Subcutaneous abdominal adipose tissue (tissue), 5 donors: ENCODE measurements around the gene MKNK2.

ENCODE experiments used
- H3K27ac ChIP-seq: one replicate; pipeline ENCODE4 v1.7.0; 2013; ENCODE audit warnings: low read depth, mild to moderate bottlenecking, inconsistent platforms, low read length, moderate library complexity
- H3K27me3 ChIP-seq, 5 donors: one replicate each; pipeline ENCODE4 v1.7.0; 2013; ENCODE audit warnings: low read length in 5 of 5, inconsistent platforms in 1 of 5; ENCODE audit not compliant: control insufficient read depth in 5 of 5, insufficient read depth in 4 of 5
- H3K36me3 ChIP-seq, 5 donors: one replicate each; pipeline ENCODE4 v1.7.0; 2013; ENCODE audit warnings: low read length in 5 of 5; ENCODE audit not compliant: control insufficient read depth in 5 of 5, insufficient read depth in 5 of 5
- H3K4me1 ChIP-seq, 5 donors: one replicate each; pipeline ENCODE4 v1.7.0; 2013; ENCODE audit warnings: low read length in 5 of 5, mild to moderate bottlenecking in 3 of 5, moderate library complexity in 1 of 5; ENCODE audit not compliant: control insufficient read depth in 5 of 5, insufficient read depth in 5 of 5
- H3K4me3 ChIP-seq, 5 donors: one replicate each; pipeline ENCODE4 v1.7.0; 2013; ENCODE audit warnings: low read length in 5 of 5, low read depth in 1 of 5
- H3K9ac ChIP-seq, 5 donors: one replicate each; pipeline ENCODE4 v1.7.0; 2013; ENCODE audit warnings: low read length in 5 of 5, mild to moderate bottlenecking in 4 of 5, moderate library complexity in 3 of 5
- H3K9me3 ChIP-seq, 5 donors: one replicate each; pipeline ENCODE4 v1.7.0; 2013; ENCODE audit warnings: low read length in 5 of 5; ENCODE audit not compliant: control insufficient read depth in 5 of 5
- donor health status: healthy.
- donor health status: healthy.
- donor health status: healthy.
- donor health status: healthy.
- donor health status: healthy.

The MKNK2 gene

DNA sequence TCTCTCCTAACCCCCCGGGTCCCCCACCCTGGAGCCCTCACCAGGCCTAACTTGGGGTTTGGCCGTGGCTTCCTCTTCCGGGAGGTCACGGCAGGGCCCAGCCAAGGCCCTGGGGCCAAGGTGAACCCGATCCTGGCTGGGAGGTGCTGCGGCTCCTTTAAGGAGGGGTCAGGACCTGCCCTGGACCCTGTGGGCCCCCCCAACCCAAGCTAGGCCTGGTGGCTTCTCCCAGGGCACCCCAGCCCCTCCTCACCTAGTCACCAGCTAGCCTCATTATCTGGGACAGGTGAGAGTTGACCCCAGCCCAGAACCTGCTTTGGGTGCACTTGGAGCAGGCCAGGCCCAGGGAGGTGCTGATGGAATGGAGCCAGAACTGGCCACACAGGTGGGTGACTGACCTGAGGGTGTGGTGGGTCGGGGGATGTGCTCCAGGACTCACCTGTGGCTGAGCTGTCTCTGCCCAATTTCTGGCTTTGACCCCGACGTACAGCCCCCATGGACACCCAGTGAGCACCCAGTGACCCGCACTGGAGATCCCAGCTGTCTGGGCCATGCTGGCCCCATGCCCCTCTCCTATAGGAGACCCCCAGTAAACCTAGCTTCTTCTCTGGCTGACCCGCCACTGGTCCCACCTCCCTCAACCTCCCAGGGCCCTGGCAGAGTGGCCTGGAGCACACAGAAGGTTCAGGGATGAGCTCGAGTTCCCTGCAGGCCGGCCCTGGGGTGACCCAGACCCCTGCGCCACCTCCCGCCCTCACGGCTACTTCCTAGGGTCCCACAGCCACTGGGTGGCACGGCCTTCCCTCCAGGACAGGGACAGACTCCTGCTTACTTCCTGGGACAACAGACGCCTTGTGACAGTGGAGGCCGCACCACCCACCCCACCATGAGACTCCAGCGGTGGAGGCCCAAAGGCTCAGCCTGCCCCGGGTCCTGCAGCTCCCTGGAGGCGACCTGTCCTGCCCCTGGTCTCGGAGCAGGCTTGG is 6.7 kb upstream of the MKNK2 start:
- Histone ChIP-seq H3K4me3 (no peak overlapping the region), H3K27ac (peak overlapping the region; percentile 99), H3K9me3 (no peaks in the 10 kb centered on the region), H3K4me1 (peaks cover 18 to 68% (median 62%) of the 10 kb centered on the region in 5 donors), H3K9ac (no peak overlapping the region), H3K36me3 (no peaks in the 10 kb centered on the region), H3K27me3 (no peaks in the 10 kb centered on the region)

- Histone ChIP-seq H3K27me3 (no peaks in the 10 kb centered on the region), H3K4me1 (peaks cover 19 to 69% (median 62%) of the 10 kb centered on the region in 5 donors), H3K9me3 (no peaks in the 10 kb centered on the region), H3K4me3 (no peak overlapping the region), H3K36me3 (no peaks in the 10 kb centered on the region), H3K27ac (no peak overlapping the region), H3K9ac (no peak overlapping the region)
Observed at GRCh38 chr19:2056837-2057192, 5.8 kb upstream of the MKNK2 start.

DNA sequence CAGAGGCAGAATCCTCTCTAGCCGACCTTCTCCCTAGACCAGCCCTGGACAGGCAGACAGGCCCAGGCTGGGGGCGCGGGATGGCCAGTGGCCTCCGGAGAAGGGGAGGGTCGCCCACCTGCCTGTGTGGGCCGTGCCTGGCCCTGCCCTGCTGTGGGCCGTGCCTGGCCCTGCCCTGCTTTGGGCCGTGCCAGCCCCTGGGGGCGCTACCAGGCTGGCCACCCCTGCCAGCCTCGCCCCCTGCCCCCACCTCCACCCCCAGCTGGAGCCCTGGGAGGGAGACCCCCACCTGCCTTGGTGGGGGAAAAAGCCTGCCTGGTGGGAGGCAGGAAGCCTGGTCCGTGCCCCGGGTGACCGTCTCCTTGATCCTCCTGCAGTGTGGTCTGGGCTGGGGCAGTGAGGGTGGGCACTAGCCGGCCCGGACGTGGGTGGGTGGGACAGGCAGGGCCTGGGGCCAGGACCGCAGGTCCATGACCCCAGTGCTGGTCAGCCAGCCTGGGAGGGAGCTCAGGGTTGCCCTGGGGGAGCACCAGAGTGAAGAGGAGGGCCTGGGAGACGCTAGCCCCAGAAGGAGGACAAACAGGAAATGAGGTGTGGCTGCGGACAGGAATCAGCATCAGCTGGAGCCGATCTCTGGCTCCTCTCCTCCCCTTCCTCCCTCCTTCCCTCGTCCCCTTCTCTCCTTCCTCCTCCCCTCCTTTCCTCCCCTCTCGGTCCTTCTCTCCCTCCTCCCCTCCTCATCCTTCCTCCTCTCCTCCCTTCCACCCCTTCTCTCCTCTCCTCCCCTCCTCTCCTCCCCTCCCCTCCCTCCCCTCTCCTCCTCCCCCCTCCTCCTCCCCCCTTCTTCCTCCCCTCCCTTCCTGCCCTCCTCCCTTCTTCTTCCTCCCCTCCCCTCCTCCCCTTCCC is 5.1 kb upstream of the MKNK2 start:
- H3K9me3 ChIP-seq, result no peaks in the 10 kb centered on the region
- peaks cover 23 to 72% (median 65%) of the 10 kb centered on the region in 5 donors for H3K4me1 ChIP-seq
- peak overlapping the region; percentile 37 to 46 (median 44) for H3K4me3 ChIP-seq
- peak overlapping the region; percentile 86 for H3K27ac ChIP-seq
- no peaks in the 10 kb centered on the region for H3K36me3 ChIP-seq
- H3K9ac ChIP-seq, result peak overlapping the region in 4 of 5 donors; percentile 32 to 67 (median 52)
- H3K27me3 ChIP-seq, result no peaks in the 10 kb centered on the region

- Histone ChIP-seq H3K36me3 (no peaks in the 10 kb centered on the region), H3K27ac (no peak overlapping the region), H3K4me1 (peaks cover 14 to 64% (median 59%) of the 10 kb centered on the region in 5 donors), H3K4me3 (no peak overlapping the region), H3K9ac (no peak overlapping the region), H3K9me3 (no peaks in the 10 kb centered on the region), H3K27me3 (no peaks in the 10 kb centered on the region)
Observed at GRCh38 chr19:2054763-2055162, 3.7 kb upstream of the MKNK2 start.

DNA sequence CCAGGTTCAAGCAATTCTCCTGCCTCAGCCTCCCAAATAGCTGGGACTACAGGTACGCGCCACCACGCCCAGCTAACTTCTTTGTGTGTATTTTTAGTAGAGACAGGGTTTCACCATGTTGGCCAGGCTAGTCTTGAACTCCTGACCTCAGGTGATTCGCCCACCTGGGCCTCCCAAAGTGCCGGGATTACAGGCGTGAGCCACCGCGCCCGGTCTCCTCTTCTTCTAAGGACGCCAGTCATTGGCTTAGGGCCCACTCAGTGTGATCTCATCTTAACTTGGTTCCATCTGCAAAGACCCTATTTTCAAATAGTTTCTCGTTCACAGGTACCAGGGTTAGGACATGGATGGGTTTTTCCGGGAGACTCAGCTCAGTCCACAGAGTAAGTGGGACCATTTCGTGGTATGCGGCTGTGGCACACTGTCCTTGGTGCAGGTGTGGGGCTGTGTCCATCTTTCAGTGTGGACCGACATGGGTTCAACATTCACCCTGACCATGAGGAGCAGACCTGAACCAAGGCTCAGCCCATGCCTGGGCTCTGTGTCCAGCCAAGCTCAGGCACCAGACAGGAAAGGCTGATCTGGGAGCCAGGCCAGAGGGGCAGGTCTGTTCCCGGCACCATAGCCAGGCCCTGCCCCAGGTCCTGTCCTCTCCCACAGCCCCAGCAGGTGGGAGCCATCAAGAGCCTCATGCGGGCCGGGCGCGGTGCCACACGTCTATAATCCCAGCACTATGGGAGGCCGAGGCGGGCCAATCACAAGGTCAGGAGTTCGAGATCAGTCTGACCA is 2.8 kb upstream of the MKNK2 start:
- Histone ChIP-seq H3K9ac (peak overlapping the region in 1 of 5 donors; percentile 37), H3K4me3 (no peak overlapping the region), H3K36me3 (peaks cover 0 to 7% (median 4%) of the 10 kb centered on the region in 5 donors), H3K9me3 (no peaks in the 10 kb centered on the region), H3K4me1 (peaks cover 20 to 64% (median 59%) of the 10 kb centered on the region in 5 donors), H3K27me3 (no peaks in the 10 kb centered on the region), H3K27ac (peak overlapping the region; percentile 30)

DNA sequence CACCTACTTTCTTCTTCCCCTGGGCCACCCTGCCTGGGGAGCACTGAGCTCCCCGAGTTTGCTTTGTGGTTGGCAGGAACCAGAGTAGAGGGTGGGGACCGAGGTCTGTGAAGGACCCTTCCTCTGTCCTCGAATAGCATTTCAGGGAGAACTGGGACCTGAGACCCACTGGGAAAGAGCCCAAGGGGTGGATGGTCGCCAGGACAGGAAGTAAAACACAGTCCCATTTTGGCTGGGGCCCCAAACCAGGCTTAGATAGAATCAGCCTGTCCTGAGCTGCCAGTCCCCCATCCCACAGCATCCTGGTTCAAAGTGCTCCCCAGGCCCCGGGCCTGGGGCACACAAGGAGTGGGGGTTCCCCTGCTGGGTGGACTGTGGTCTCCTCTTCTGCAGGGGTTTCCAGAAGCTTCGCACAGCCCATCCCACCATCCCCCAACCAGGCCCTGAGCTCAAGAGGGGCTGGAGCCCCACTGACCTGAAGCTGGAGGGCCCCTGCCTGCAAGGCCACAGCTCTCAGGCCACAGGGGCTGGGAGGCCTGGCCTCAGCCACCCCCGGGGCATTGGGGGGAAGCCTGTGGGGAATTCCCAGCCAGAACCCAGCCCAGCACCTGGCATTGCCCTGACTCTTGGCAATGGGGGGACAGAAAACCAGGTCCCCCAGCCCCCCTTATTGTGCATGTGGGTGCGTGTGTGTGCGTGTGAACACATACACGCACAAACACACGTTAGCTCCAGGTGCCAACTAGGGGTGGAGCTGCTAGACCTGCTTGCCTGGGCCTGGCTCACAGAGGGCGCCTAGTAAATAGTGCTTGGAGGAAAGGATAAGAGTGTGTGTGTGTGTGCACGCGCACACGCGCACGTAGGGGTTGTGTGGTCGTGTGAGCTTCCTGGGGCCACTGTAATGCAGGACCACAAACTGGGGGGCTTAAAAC is 995 bp upstream of the MKNK2 start:
- Histone ChIP-seq H3K4me3 (peak overlapping the region; percentile 57 to 93 (median 60)), H3K9me3 (no peaks in the 10 kb centered on the region), H3K36me3 (peaks cover 0 to 13% (median 10%) of the 10 kb centered on the region in 5 donors), H3K27ac (peak overlapping the region; percentile 97), H3K27me3 (peaks cover 0 to 4% (median 0%) of the 10 kb centered on the region in 5 donors), H3K9ac (peak overlapping the region; percentile 61 to 84 (median 72)), H3K4me1 (peaks cover 26 to 75% (median 70%) of the 10 kb centered on the region in 5 donors)

GRCh38 chr19:2050349-2050990 is 574 bp downstream of the MKNK2 start:
- no peaks in the 10 kb centered on the region for H3K9me3 ChIP-seq
- H3K36me3 ChIP-seq, result peaks cover 0 to 29% (median 23%) of the 10 kb centered on the region in 5 donors
- H3K4me3 ChIP-seq, result peak overlapping the region; percentile 72 to 98 (median 93)
- H3K27me3 ChIP-seq, result peaks cover 0 to 4% (median 0%) of the 10 kb centered on the region in 5 donors
- H3K27ac ChIP-seq, result peak overlapping the region; percentile 98
- H3K9ac ChIP-seq, result peak overlapping the region; percentile 89 to 95 (median 90)
- H3K4me1 ChIP-seq, result peaks cover 21 to 76% (median 72%) of the 10 kb centered on the region in 5 donors

DNA sequence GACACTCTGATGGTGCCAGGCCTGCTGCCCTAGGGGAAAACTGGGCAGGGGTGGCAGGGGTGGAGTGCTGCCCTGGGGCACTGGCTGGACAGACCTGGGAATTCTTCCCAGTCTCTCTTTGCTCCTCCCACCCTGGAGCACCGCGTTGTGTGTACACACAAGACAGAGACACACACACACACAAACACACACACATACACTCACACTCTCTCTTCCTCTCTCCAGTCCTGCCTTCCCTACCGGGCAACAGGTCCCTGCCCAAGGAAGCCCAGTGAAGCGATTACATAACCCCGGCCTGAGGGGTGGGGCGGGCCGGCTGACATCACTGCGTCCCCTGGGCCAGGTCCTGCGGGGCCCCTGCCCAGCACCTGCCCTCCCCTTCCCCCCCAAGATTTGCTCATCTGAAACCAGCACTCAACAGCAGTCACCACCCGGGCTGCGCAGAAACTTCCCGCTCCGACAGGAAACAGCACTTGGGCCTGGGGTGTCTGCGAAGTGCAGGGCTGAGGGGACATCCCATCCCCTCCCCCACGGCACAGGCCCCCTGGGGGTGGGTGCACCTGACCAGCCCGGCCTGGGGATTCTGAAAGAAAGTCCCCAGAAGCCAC is 1.2 kb downstream of the MKNK2 start:
- H3K9ac ChIP-seq, result peak overlapping the region; percentile 89 to 95 (median 90)
- H3K4me3 ChIP-seq, result peak overlapping the region; percentile 72 to 98 (median 93)
- H3K27ac ChIP-seq, result peak overlapping the region; percentile 98
- H3K9me3 ChIP-seq, result no peaks in the 10 kb centered on the region
- H3K36me3 ChIP-seq, result peaks cover 0 to 35% (median 29%) of the 10 kb centered on the region in 5 donors
- H3K27me3 ChIP-seq, result peaks cover 0 to 4% (median 0%) of the 10 kb centered on the region in 5 donors
- peaks cover 20 to 78% (median 74%) of the 10 kb centered on the region in 5 donors for H3K4me1 ChIP-seq
